T-cell (primary cell): ENCODE results near the gene SNX33. TPM values are rescaled to one million over a fixed set of nuclear protein-coding genes. Genes with fewer than 3 reads are reported as not detected.
A peak's percentile ranks its signal among the peaks of the same experiment; 100 is the strongest.

Source experiments
- ATAC-seq, 4 experiments: fragments of 200-7000 bp in 3 of 4; fragments of 150-1000 bp in 1 of 4; cut with Tn5 transposase; replicated peaks in 1 of 4; 1 replicate in 3 of 4; 2 replicates in 1 of 4; pipeline ENCODE4 v1.10.0; 2021; ENCODE audit warnings: moderate library complexity in 3 of 4, mild to moderate bottlenecking in 2 of 4, moderate number of reproducible peaks in 1 of 4
- CTCF ChIA-PET, 2 donors: fragments of 300-600 bp; sonication (Branson Sonifier 250); formaldehyde crosslinking; loops; one replicate each; lab custom pipeline; 2022; ENCODE audit warnings: antibody characterized with exemption in 2 of 2; lab: Charles Lee
- POLR2A ChIA-PET, 2 donors: fragments of 300-600 bp; sonication (Branson Sonifier 250); formaldehyde crosslinking; loops; one replicate each; lab custom pipeline; 2022; ENCODE audit warnings: antibody characterized with exemption in 2 of 2; lab: Charles Lee
- DNase-seq, 35 experiments: peaks; one replicate each; pipeline versions ENCODE4 v3.0.0 to v3.0.0-alpha.2; 2013 to 2023
- H3K27ac ChIP-seq: one replicate; pipeline ENCODE4 v1.5.1; 2013; ENCODE audit warnings: low read length
- H3K27me3 ChIP-seq, 2 experiments: replicated peaks in 1 of 2; 1 replicate in 1 of 2; 2 replicates in 1 of 2; pipeline versions ENCODE4 v1.6.1 to v1.7.0; 2013; ENCODE audit warnings: low read length in 1 of 2, mixed read lengths in 1 of 2; ENCODE audit not compliant: control insufficient read depth in 2 of 2, insufficient read depth in 2 of 2; ENCODE audit errors: extremely low read depth in 1 of 2
- H3K36me3 ChIP-seq, 2 donors: 1 replicate in 1 of 2; 2 replicates in 1 of 2; pipeline versions ENCODE4 v1.6.1 to v1.7.0; 2013; ENCODE audit warnings: low read length in 1 of 2; ENCODE audit not compliant: control insufficient read depth in 2 of 2, insufficient read depth in 1 of 2; ENCODE audit errors: extremely low read depth in 1 of 2
- H3K4me1 ChIP-seq, 2 experiments: 1 replicate in 1 of 2; 2 replicates in 1 of 2; pipeline versions ENCODE4 v1.6.1 to v1.7.0; 2013; ENCODE audit warnings: low read length in 2 of 2, mixed read lengths in 1 of 2; ENCODE audit not compliant: insufficient read depth in 2 of 2, control insufficient read depth in 1 of 2; ENCODE audit errors: extremely low read depth in 1 of 2
- H3K4me3 ChIP-seq, 2 donors: 1 replicate in 1 of 2; 2 replicates in 1 of 2; pipeline versions ENCODE4 v1.5.1 to v1.7.0; 2013; ENCODE audit warnings: mild to moderate bottlenecking in 2 of 2, low read length in 1 of 2, moderate library complexity in 1 of 2; ENCODE audit not compliant: control insufficient read depth in 1 of 2; ENCODE audit errors: extremely low read depth in 1 of 2
- H3K9me3 ChIP-seq: 2 replicates; pipeline ENCODE4 v1.7.0; 2013
- H3K27ac Mint-ChIP-seq, 2 donors: one replicate each; pipeline ENCODE4 v1.8.0; 2020 to 2021; ENCODE audit warnings: mild to moderate bottlenecking in 2 of 2, mixed read lengths in 2 of 2
- H3K27me3 Mint-ChIP-seq, 2 donors: one replicate each; pipeline ENCODE4 v1.8.0; 2021 to 2022; ENCODE audit warnings: mixed read lengths in 2 of 2
- H3K36me3 Mint-ChIP-seq: one replicate; pipeline ENCODE4 v1.8.0; 2021; ENCODE audit warnings: mixed read lengths
- H3K4me1 Mint-ChIP-seq, 3 donors: one replicate each; pipeline ENCODE4 v1.8.0; 2020 to 2022; ENCODE audit warnings: mixed read lengths in 3 of 3, mild to moderate bottlenecking in 1 of 3
- H3K4me3 Mint-ChIP-seq, 3 donors: one replicate each; pipeline ENCODE4 v1.8.0; 2020 to 2022; ENCODE audit warnings: mild to moderate bottlenecking in 3 of 3, mixed read lengths in 3 of 3, moderate library complexity in 3 of 3
- H3K9me3 Mint-ChIP-seq, 3 donors: one replicate each; pipeline ENCODE4 v1.8.0; 2020 to 2022; ENCODE audit warnings: mixed read lengths in 3 of 3
- WGBS: methylation state at CpG from one replicate; pipeline ENCODE4 v1.1.5; 2013; ENCODE audit warnings: missing lambda C conversion rate; ENCODE audit not compliant: insufficient coverage; 5-methylcytosine and 5-hydroxymethylcytosine counted together
- total RNA-seq, 35 experiments: library from RNA in 6 of 35; stranded (reverse) in 6 of 35; fragments of 120-200 nt in 1 of 35; gene quantifications; one replicate each; pipeline versions ENCODE4 v1.2.1 to v1.2.4 and lab custom pipeline; 2013 to 2026

SNX33 gene
- total RNA-seq, result 1 to 10 TPM; 1.4 to 3.4 (median 2.5) TPM
- 2.0 TPM for total RNA-seq (2013)
- 2.9 to 49.4 (median 8.2) reads per million in 29 experiments for total RNA-seq (lab: John Stamatoyannopoulos, UW)

GRCh38 chr15:75647370-75648155 is at the start of gene SNX33:
TSS of gene SNX33 (plus strand) at chr15:75647912. CDS start at chr15:75649103, 1,191 bp downstream.
- no peaks in the 10 kb centered on the region for H3K9me3 ChIP-seq
- ChIA-PET CTCF (interaction anchor here in 1 of 2 donors (0.6 to 1.1 kb wide), 7 partner anchors 9 to 1674 kb away, joined by 3 to 8 read pairs (median 4); no protein-coding TSS in a partner anchor), POLR2A (no interaction called here)
- Mint-ChIP-seq H3K4me1 (peaks cover 31 to 44% (median 37%) of the 10 kb centered on the region in 3 donors), H3K27ac (peak within 1 kb of the TSS; percentile 74 to 81), H3K36me3 (no peaks in the 10 kb centered on the region), H3K4me3 (peak within 1 kb of the TSS; percentile 83 to 87 (median 85)), H3K9me3 (no peaks in the 10 kb centered on the region), H3K27me3 (no peaks in the 10 kb centered on the region)
- peak within 1 kb of the TSS; percentile 84 to 85 for H3K4me3 ChIP-seq
- no peaks in the 10 kb centered on the region for H3K27me3 ChIP-seq
- peak; percentile 64 to 76 (median 72) for ATAC-seq
- DNase-seq, result peak in 29 of 35 experiments; percentile 8 to 58 (median 23)
- under 1% methylated on average over 54 of the region's 76 CpGs for WGBS
- no peaks in the 10 kb centered on the region for H3K36me3 ChIP-seq
- H3K27ac ChIP-seq, result no peak within 1 kb of the TSS
- H3K4me1 ChIP-seq, result peaks cover 3 to 31% of the 10 kb centered on the region in 2 experiments

- Histone ChIP-seq H3K4me1 (peaks cover 3 to 20% of the 10 kb centered on the region in 2 experiments), H3K27ac (no peak overlapping the region), H3K4me3 (no peak overlapping the region), H3K9me3 (no peaks in the 10 kb centered on the region), H3K36me3 (peaks cover 2 to 52% of the 10 kb centered on the region in 2 donors), H3K27me3 (no peaks in the 10 kb centered on the region)
- ChIA-PET CTCF (interaction anchor here (0.6 to 1.1 kb wide), 3 partner anchors 42 to 255 kb away, joined by 3 to 7 read pairs (median 3); partner anchors contain the start of gene IMP3 (in 1 of the 2)), POLR2A (interaction anchor here in 1 of 2 donors (0.6 kb wide), 1 partner anchor 41 kb away, joined by 3 read pairs; the partner anchor contains the start of gene IMP3)
- no peak overlapping the region for H3K4me3 Mint-ChIP-seq
- peak overlapping the region; percentile 11 to 74 for H3K27ac Mint-ChIP-seq
- ATAC-seq, result no peak
- peaks cover 20 to 26% (median 25%) of the 10 kb centered on the region in 3 donors for H3K4me1 Mint-ChIP-seq
- H3K36me3 Mint-ChIP-seq, result peaks cover 35% of the 10 kb centered on the region
- no CpG with 5 or more reads among the region's 4 CpGs for WGBS
- DNase-seq, result no peak
- H3K9me3 Mint-ChIP-seq, result no peaks in the 10 kb centered on the region
- no peaks in the 10 kb centered on the region for H3K27me3 Mint-ChIP-seq
Measured at GRCh38 chr15:75598361-75598760, 49.4 kb upstream of the SNX33 start.

GRCh38 chr15:75599401-75599800 is 48.3 kb upstream of the SNX33 start:
- ChIA-PET POLR2A (no interaction called here), CTCF (interaction anchor here in 1 of 2 donors (0.6 kb wide), 1 partner anchor 1811 kb away, joined by 3 read pairs; no protein-coding TSS in a partner anchor)
- no peak overlapping the region for H3K4me3 Mint-ChIP-seq
- H3K4me3 ChIP-seq, result no peak overlapping the region
- H3K36me3 Mint-ChIP-seq, result peaks cover 36% of the 10 kb centered on the region
- no peaks in the 10 kb centered on the region for H3K27me3 ChIP-seq
- WGBS, result 100% methylated on average over 1 of the region's 2 CpGs
- H3K36me3 ChIP-seq, result peaks cover 2 to 52% of the 10 kb centered on the region in 2 donors
- H3K27ac ChIP-seq, result no peak overlapping the region
- H3K27ac Mint-ChIP-seq, result no peak overlapping the region
- no peaks in the 10 kb centered on the region for H3K9me3 Mint-ChIP-seq
- H3K4me1 ChIP-seq, result peaks cover 3 to 23% of the 10 kb centered on the region in 2 experiments
- no peaks in the 10 kb centered on the region for H3K27me3 Mint-ChIP-seq
- ATAC-seq, result no peak
- no peaks in the 10 kb centered on the region for H3K9me3 ChIP-seq
- no peak for DNase-seq
- H3K4me1 Mint-ChIP-seq, result peaks cover 23 to 28% (median 26%) of the 10 kb centered on the region in 3 donors

- DNase-seq (no peak), ATAC-seq (no peak)
- H3K27me3 ChIP-seq, result no peaks in the 10 kb centered on the region
- H3K27ac Mint-ChIP-seq, result peak overlapping the region; percentile 92 to 99
- H3K27me3 Mint-ChIP-seq, result no peaks in the 10 kb centered on the region
- peaks cover 36 to 47% of the 10 kb centered on the region in 2 experiments for H3K4me1 ChIP-seq
- peak overlapping the region; percentile 86 for H3K27ac ChIP-seq
- peaks cover 39 to 53% (median 46%) of the 10 kb centered on the region in 3 donors for H3K4me1 Mint-ChIP-seq
- peak overlapping the region in 1 of 2 donors; percentile 21 for H3K4me3 ChIP-seq
- H3K36me3 Mint-ChIP-seq, result peaks cover 40% of the 10 kb centered on the region
- H3K4me3 Mint-ChIP-seq, result peak overlapping the region; percentile 40 to 62 (median 59)
- no peaks in the 10 kb centered on the region for H3K9me3 Mint-ChIP-seq
- CTCF ChIA-PET, result interaction anchor here in 1 of 2 donors (1.8 kb wide), 1 partner anchor 34 kb away, joined by 11 read pairs; the partner anchor contains the start of gene IMP3
- POLR2A ChIA-PET, result interaction anchor here in 1 of 2 donors (0.7 kb wide), 1 partner anchor 12 kb away, joined by 3 read pairs; no protein-coding TSS in a partner anchor
- no peaks in the 10 kb centered on the region for H3K9me3 ChIP-seq
- no CpG with 5 or more reads among the region's 8 CpGs for WGBS
- H3K36me3 ChIP-seq, result peaks cover 7 to 16% of the 10 kb centered on the region in 2 donors
Measured at GRCh38 chr15:75606026-75606425, 41.7 kb upstream of the SNX33 start.

GRCh38 chr15:75606711-75607699 is 40.7 kb upstream of the SNX33 start:
- peak overlapping the region; percentile 92 to 99 for H3K27ac Mint-ChIP-seq
- H3K36me3 ChIP-seq, result peaks cover 7 to 14% of the 10 kb centered on the region in 2 donors
- POLR2A ChIA-PET, result no interaction called here
- H3K27ac ChIP-seq, result peak overlapping the region; percentile 86
- peak overlapping the region in 1 of 2 donors; percentile 21 for H3K4me3 ChIP-seq
- WGBS, result no CpG with 5 or more reads among the region's 6 CpGs
- DNase-seq (peak in 26 of 35 experiments; percentile 3 to 49 (median 16)), ATAC-seq (peak; percentile 80 to 84 (median 82))
- H3K27me3 Mint-ChIP-seq, result no peaks in the 10 kb centered on the region
- H3K4me1 Mint-ChIP-seq, result peaks cover 39 to 53% (median 43%) of the 10 kb centered on the region in 3 donors
- peaks cover 36 to 47% of the 10 kb centered on the region in 2 experiments for H3K4me1 ChIP-seq
- peak overlapping the region; percentile 40 to 62 (median 59) for H3K4me3 Mint-ChIP-seq
- no peaks in the 10 kb centered on the region for H3K9me3 Mint-ChIP-seq
- CTCF ChIA-PET, result interaction anchor here in 1 of 2 donors (0.5 to 1.8 kb wide), 3 partner anchors 33 to 239 kb away, joined by 3 to 11 read pairs (median 4); partner anchors contain the start of genes IMP3, MAN2C1 and SIN3A
- no peaks in the 10 kb centered on the region for H3K27me3 ChIP-seq
- H3K9me3 ChIP-seq, result no peaks in the 10 kb centered on the region
- H3K36me3 Mint-ChIP-seq, result peaks cover 37% of the 10 kb centered on the region
